Right lobe of liver (tissue), 6 donors: ENCODE measurements around the gene LLGL2. TPM values are rescaled to one million over a fixed set of nuclear protein-coding genes. Genes with fewer than 3 reads are reported as not detected.
A peak's percentile ranks its signal among the peaks of the same experiment; 100 is the strongest.

Experiments used
- ATAC-seq, 4 donors: fragments of 200-7000 bp; cut with Tn5 transposase; one replicate each; pipeline ENCODE4 v1.9.1; 2020; ENCODE audit warnings: mild to moderate bottlenecking in 4 of 4, moderate library complexity in 4 of 4
- DNase-seq, 3 donors: peaks; one replicate each; pipeline ENCODE4 v3.0.0-alpha.2; 2020
- H3K27ac ChIP-seq, 3 donors: fragments of 200-600 bp; one replicate each; pipeline ENCODE4 v1.8.0; 2022
- H3K27me3 ChIP-seq, 2 donors: fragments of 200-600 bp; one replicate each; pipeline ENCODE4 v1.8.0; 2022
- H3K36me3 ChIP-seq, 4 donors: fragments of 200-600 bp; sonication (generic) in 1 of 4; one replicate each; pipeline versions ENCODE4 v1.5.1 to v1.8.0; 2017 to 2022; ENCODE audit warnings: control low read depth in 1 of 4
- H3K4me1 ChIP-seq, 4 donors: fragments of 200-600 bp; sonication (generic) in 1 of 4; one replicate each; pipeline versions ENCODE4 v1.5.1 to v1.8.0; 2017 to 2022; ENCODE audit warnings: control low read depth in 1 of 4
- H3K4me3 ChIP-seq, 3 donors: fragments of 200-600 bp; one replicate each; pipeline ENCODE4 v1.8.0; 2022
- H3K9me3 ChIP-seq, 4 donors: fragments of 200-600 bp; sonication (generic) in 1 of 4; one replicate each; pipeline versions ENCODE4 v1.5.1 to v1.8.0; 2017 to 2022; ENCODE audit warnings: control low read depth in 1 of 4
- POLR2A ChIP-seq: fragments of 450-650 bp; IDR thresholded peaks from one replicate; pipeline ENCODE4 v1.6.1; 2017; ENCODE audit warnings: antibody characterized with exemption, mild to moderate bottlenecking
- WGBS: methylation state at CpG from one replicate; pipeline ENCODE4 v1.1.6; 2018; ENCODE audit warnings: low coverage, low lambda C conversion rate; ENCODE audit not compliant: insufficient coverage; ENCODE audit errors: missing lambda C conversion rate; 5-methylcytosine and 5-hydroxymethylcytosine counted together
- intact Hi-C, 2 donors: fragments of 100-400 bp; cut with DNase I; formaldehyde crosslinking; loops; one replicate each; pipeline versions ENCODE4 v1.11.2 to v1.14.1; 2022
- total RNA-seq, 6 experiments: library from RNA; depleted of rRNA in 2 of 6; stranded (reverse); fragments of >200 nt in 2 of 6; fragmentation: NEBNext Ultra II Directional in 3 of 6; extraction: Animal tissue kit (Norgen Biotek cat#: 25700) in 3 of 6; gene quantifications; one replicate each; pipeline versions ENCODE4 v1.1.0 to v1.2.4, GENCODE V29; 2016 to 2023
- TF ChIP-seq, protein P1 (sequence below), 4 donors: fragments of 200-600 bp in 3 of 4; fragments of 450-650 bp in 1 of 4; IDR thresholded peaks; one replicate each; pipeline versions ENCODE4 v1.5.1 to v1.8.0; 2016 to 2022; ENCODE audit warnings: antibody characterized with exemption in 4 of 4, mild to moderate bottlenecking in 2 of 4
- donor health status: DM: no; HTN: yes; CAD: no.
- donor health status: DM: no; HTN: no; CAD: no.
- donor health status: DM: no; HTN: no; CAD: no.
- donor health status: DM: no; HTN: yes; CAD: no.
- donor health status: DM: no; HTN: yes; CAD: no.

The LLGL2 gene
- total RNA-seq, 6 experiments from 2014 or later = 32.8 to 71.4 (median 44.6) TPM

DNA sequence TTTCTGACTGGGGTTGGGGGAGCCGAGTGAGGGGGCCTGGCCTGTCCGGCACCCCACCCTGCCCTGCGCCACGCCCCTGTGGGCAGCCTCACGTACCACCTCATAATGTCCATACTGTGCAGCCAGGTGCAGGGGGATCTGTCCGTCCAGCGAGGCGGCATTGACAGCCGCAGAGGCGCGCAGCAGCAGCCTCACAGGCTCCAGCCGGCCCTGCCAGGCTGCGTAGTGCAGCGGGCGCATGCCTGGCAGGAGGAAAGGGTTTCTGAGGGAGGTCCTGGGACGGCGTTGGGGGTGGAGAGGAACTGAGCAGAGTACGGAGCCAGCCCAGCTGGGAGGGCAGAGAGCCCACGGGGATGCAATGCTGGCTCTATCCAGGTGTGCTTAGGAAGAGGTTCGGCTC, 18.6 kb upstream of the LLGL2 start:
- Histone ChIP-seq H3K27ac (no peak overlapping the region), H3K4me3 (no peak overlapping the region), H3K27me3 (no peaks in the 10 kb centered on the region), H3K9me3 (no peaks in the 10 kb centered on the region), H3K4me1 (peaks cover 0 to 22% (median 10%) of the 10 kb centered on the region in 4 donors), H3K36me3 (peaks cover 0 to 5% (median 2%) of the 10 kb centered on the region in 4 donors)
- WGBS = 100% methylated on average over 1 of the region's 20 CpGs
- DNase-seq (peak in 1 of 3 donors; percentile 42), ATAC-seq (no peak)
- no peak for TF ChIP-seq POLR2A
- intact Hi-C loops = loop anchor here in 1 of 2 donors (10.0 kb wide), 1 partner anchor 72 kb away; no protein-coding TSS in a partner anchor

DNA sequence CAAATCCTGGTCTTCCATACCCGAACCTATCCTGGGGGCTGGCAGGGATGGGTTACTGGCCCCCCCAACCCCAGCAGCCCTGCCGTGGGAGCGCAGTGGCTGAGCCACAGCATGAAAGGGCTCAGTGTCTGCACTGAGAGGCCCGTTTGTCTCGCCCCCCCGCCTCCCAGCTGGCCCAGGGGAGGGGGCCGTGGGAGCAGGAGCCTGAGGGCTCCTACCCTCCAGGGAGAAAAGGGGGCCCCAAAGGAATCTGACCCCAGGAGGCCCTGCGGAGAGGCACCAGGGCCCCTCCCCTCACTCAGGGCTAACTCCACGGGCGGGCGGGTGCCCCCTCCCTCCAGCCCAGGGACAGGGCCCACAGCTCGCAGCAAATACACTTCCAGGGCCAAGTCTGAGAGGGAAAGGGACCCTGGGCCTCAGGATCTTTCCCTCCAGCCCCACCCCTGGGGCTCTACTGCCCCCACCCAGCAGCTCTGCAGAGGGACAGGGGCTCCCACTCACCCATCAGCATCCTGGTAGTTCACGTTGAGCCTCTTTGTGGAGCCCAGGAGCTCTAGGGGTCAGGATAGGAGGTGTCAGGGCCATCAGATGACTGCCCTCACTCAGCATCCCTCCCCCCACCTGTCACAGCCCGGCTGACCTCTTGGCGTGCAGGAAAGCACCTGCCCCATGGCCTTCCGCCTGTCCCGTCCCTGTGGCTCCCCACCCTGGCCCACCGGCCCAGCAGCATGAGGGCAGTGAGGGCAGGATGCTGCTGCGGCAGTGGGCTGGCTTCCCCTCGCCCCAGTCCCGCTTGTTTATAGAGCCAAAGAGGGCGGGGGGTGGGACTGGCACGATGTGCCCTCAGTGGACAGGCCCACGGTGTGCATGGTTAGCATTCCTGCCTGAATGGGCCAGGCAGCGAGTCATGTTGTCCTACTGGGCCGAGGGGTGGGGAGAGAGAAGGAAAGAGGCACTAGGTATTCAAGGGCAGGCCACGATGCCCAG, 17.5 kb upstream of the LLGL2 start:
- Histone ChIP-seq H3K36me3 (peaks cover 0 to 3% (median under 1%) of the 10 kb centered on the region in 4 donors), H3K4me1 (peaks cover 0 to 31% (median 13%) of the 10 kb centered on the region in 4 donors), H3K4me3 (no peak overlapping the region), H3K27me3 (no peaks in the 10 kb centered on the region), H3K27ac (no peak overlapping the region), H3K9me3 (no peaks in the 10 kb centered on the region)
- intact Hi-C loops = loop anchor here in 1 of 2 donors (10.0 kb wide), 1 partner anchor 73 kb away; no protein-coding TSS in a partner anchor
- 53% methylated on average over 3 of the region's 27 CpGs for WGBS
- peak in 2 of 3 donors; percentile 44 to 46 for DNase-seq
- TF ChIP-seq, protein P1, sequence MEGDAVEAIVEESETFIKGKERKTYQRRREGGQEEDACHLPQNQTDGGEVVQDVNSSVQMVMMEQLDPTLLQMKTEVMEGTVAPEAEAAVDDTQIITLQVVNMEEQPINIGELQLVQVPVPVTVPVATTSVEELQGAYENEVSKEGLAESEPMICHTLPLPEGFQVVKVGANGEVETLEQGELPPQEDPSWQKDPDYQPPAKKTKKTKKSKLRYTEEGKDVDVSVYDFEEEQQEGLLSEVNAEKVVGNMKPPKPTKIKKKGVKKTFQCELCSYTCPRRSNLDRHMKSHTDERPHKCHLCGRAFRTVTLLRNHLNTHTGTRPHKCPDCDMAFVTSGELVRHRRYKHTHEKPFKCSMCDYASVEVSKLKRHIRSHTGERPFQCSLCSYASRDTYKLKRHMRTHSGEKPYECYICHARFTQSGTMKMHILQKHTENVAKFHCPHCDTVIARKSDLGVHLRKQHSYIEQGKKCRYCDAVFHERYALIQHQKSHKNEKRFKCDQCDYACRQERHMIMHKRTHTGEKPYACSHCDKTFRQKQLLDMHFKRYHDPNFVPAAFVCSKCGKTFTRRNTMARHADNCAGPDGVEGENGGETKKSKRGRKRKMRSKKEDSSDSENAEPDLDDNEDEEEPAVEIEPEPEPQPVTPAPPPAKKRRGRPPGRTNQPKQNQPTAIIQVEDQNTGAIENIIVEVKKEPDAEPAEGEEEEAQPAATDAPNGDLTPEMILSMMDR (IDR thresholded peaks at IDR 0.05) = no peak
- TF ChIP-seq POLR2A = no peak
- no peak for ATAC-seq

DNA sequence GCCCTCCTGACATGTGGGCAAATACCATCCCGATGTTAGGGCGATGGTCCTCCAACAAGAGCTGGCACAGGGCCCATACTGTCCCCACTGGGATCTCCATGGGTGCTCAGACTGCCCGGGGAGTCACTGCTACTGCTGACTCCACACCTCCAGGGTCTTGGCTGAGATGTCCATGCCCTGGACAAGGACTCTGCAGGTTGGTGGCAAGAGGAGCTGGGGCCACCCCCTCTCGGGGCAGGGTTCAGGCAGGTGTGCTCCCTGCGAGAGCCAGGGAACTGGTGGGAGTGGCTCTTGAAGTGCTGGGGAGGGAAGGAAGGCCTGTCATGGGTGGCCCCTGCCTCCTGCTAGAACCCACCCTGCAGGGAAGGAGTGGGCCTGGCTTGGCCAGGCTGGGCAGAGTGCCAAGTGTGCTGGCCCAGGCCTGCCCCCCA, 16.6 kb upstream of the LLGL2 start:
- Histone ChIP-seq H3K4me1 (peaks cover 0 to 34% (median 11%) of the 10 kb centered on the region in 4 donors), H3K9me3 (no peaks in the 10 kb centered on the region), H3K36me3 (no peaks in the 10 kb centered on the region), H3K27me3 (no peaks in the 10 kb centered on the region), H3K4me3 (no peak overlapping the region), H3K27ac (peak overlapping the region in 2 of 3 donors; percentile 13 to 28)
- intact Hi-C loops = loop anchor here in 1 of 2 donors (10.0 kb wide), 1 partner anchor 74 kb away; no protein-coding TSS in a partner anchor
- peak; percentile 22 to 49 (median 49) for DNase-seq
- WGBS = 67% methylated on average over 1 of the region's 5 CpGs
- ATAC-seq = no peak
- TF ChIP-seq, protein P1 (IDR thresholded peaks at IDR 0.05) = no peak
- TF ChIP-seq POLR2A = no peak

DNA sequence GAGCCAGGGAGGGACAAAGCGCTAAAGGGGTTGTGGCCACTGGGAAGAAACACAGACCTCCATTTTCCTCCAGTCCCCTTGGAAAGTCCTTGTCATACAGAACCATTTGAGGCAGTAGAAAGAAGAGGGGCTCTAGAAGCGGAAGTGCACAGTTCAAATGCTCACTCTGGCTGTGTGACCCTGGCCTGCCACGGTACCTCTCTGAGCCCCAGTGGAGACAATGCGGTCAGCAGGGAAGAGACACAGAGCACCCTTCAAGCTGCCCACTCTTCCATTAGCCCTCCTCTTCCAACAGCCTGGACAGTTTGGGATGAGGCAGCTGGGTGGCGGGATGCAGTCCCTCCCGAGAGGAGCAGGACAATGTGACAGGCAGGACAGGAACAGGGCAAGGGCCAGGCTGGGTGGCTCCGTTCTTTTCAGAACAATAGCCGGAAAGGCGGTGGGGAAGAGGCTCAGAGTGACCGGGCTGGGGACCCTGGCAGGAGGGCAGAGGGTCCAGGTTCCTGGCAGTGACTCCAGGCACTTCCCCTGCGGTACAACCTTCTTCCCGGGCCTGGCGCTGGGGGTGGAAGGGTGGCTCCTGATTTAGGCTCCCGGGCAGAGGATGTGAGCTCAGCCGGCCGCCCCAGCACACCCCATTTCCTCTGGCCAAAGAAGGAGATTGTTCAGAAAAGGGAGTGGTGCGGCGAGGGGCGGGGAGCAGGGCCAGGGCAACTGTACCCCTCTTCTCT, 15.8 kb upstream of the LLGL2 start:
- Histone ChIP-seq H3K27me3 (no peaks in the 10 kb centered on the region), H3K4me1 (peaks cover 0 to 28% (median 7%) of the 10 kb centered on the region in 4 donors), H3K36me3 (no peaks in the 10 kb centered on the region), H3K27ac (peak overlapping the region in 1 of 3 donors; percentile 51), H3K4me3 (no peak overlapping the region), H3K9me3 (no peaks in the 10 kb centered on the region)
- DNase-seq (peak; percentile 56 to 68 (median 65)), ATAC-seq (peak; percentile 17 to 58 (median 38))
- intact Hi-C loops = loop anchor here in 1 of 2 donors (10.0 kb wide), 1 partner anchor 75 kb away; no protein-coding TSS in a partner anchor
- WGBS = 85% methylated on average over 4 of the region's 19 CpGs
- TF ChIP-seq, protein P1 (IDR thresholded peaks at IDR 0.05) = no peak
- no peak for TF ChIP-seq POLR2A
